GM21390 (cell line): Measurements from ENCODE around the gene FGGY.

Source experiments
- ATAC-seq: cut with Tn5 transposase; IDR thresholded peaks from one replicate; pipeline ENCODE4 v1.9.1; 2021; ENCODE audit not compliant: unreplicated experiment

The FGGY gene

DNA sequence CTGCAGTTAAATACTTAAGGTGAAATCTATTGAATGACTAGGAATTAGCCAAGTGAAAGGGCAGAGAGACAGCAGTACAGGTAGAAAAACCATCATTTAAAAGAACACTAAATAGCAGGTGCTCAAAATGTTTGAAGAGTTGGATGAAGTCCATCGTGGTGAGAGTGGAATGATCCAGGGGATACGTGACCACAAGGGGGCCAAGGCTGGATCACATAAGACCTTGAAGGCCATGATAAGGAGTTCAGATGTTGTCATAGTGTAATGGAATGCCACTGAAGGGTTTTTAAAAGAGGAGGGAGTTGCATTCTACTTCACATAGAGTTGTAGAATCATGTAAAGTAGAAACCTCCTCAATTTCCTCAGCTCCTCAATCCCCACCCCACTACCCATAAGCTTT lies 483.1 kb downstream of the FGGY start:
- no peak for ATAC-seq

GRCh38 chr1:59788825-59789224 lies 491.9 kb downstream of the FGGY start:
- no peak for ATAC-seq

DNA sequence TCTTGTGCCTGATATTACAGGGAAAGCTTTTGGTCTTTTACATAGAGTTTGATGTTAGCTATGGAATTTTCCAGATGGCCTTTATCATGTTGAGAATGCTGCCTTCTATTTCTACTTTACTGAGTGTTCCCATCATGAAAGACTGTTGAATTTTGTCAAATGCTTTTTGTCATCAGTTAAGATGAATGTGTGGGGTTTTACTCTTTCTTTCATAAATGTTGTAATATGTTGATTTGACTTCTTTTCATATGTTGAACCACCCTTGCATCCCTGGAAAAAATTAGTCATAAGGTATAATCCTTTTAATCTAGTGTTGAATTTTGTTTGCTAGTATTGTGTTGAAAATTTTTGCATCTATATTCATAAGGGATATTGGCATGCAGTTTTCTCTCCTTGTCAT lies 501.7 kb downstream of the FGGY start:
- no peak for ATAC-seq

- no peak for ATAC-seq
Observed at GRCh38 chr1:59803458-59804038, 506.7 kb downstream of the FGGY start.

DNA sequence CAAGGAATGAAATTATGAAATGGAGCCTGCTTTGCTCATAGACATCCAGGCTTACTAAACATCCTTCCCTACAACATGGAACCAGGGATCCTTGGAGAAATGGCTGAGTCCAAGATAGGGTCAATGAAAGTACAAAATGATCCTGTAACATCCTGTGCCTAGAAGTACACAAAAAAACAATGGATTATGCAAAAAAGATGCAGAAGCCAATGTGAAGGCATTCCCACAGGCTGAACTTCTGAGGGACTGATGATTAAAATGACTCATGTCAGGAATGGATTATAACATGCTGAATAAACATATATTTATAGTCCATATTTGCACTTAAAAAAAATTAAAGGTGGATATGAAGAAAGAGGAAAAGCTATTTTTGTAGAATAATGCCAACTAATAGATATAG lies 507.4 kb downstream of the FGGY start:
- no peak for ATAC-seq

DNA sequence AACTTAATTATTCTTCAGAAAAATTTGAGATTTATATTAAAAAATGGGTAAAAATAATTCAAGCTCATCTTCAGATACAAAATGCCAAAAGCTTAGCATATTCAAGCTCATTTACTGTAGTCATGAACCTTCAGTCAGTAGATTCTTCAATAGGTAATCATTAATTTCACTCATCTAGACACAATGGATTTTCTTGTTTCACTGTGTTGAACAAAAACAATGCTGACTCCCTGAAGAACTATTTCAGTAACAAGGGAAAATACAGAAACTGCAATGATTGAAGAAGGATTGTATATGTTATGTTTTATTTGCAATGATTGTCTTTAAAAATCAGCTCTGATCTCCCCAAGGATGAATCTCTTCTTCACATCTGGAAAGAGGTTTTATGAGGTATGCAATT lies 508.7 kb downstream of the FGGY start:
- ATAC-seq: no peak
